Testis (tissue), 3 donors: ENCODE measurements around the gene KLF6. TPM values are rescaled to one million over a fixed set of nuclear protein-coding genes. Genes with fewer than 3 reads are reported as not detected.

Experiments
- DNase-seq: peaks from one replicate; pipeline ENCODE4 v3.0.0-alpha.2; 2019
- H3K27ac ChIP-seq, 2 donors: fragments of 200-600 bp; sonication (generic); one replicate each; pipeline ENCODE4 v1.5.1; 2019
- H3K27me3 ChIP-seq: fragments of 200-600 bp; sonication (generic); one replicate; pipeline ENCODE4 v1.5.1; 2019
- H3K36me3 ChIP-seq: fragments of 200-600 bp; sonication (generic); one replicate; pipeline ENCODE4 v1.5.1; 2017; ENCODE audit warnings: low read depth; ENCODE audit errors: missing control alignments
- H3K4me1 ChIP-seq: fragments of 200-600 bp; sonication (generic); one replicate; pipeline ENCODE4 v1.5.1; 2019
- H3K4me3 ChIP-seq, 2 donors: fragments of 200-600 bp; sonication (generic); one replicate each; pipeline ENCODE4 v1.5.1; 2017 to 2019
- H3K9me3 ChIP-seq: fragments of 200-600 bp; sonication (generic); one replicate; pipeline ENCODE4 v1.5.1; 2017
- POLR2A ChIP-seq: fragments of 450-650 bp; IDR thresholded peaks from one replicate; pipeline ENCODE4 v1.6.1; 2017; ENCODE audit warnings: antibody characterized with exemption, mild to moderate bottlenecking, moderate library complexity
- WGBS, 2 donors: methylation state at CpG; one replicate each; pipeline ENCODE4 v1.1.5; 2018; 5-methylcytosine and 5-hydroxymethylcytosine counted together
- intact Hi-C: fragments of 100-400 bp; cut with DNase I; formaldehyde crosslinking; loops from one replicate; pipeline ENCODE4 v1.15.1; 2023; ENCODE audit warnings: low total_unique reads
- polyA plus RNA-seq: library from polyadenylated mRNA; stranded (reverse); fragments of 350-450 nt; fragmentation: Illumina TruSeq; extraction: RNeasy Lipid Tissue Mini Kit (QIAGEN cat#74804); gene quantifications from one replicate; pipeline ENCODE4 v1.2.3, GENCODE V29; 2014; ENCODE audit warnings: low read depth, low replicate concordance; ENCODE audit not compliant: insufficient read depth
- total RNA-seq, 2 donors: library from RNA; depleted of rRNA; stranded (reverse); fragments of >200 nt; gene quantifications; one replicate each; pipeline ENCODE4 v1.2.3, GENCODE V29; 2016
- TF ChIP-seq, protein P1 (sequence below), 3 experiments: fragments of 450-650 bp in 2 of 3; fragments of 200-600 bp in 1 of 3; sonication (generic) in 1 of 3; IDR thresholded peaks; one replicate each; pipeline ENCODE4 v1.5.1; 2016 to 2019; ENCODE audit warnings: antibody characterized with exemption in 3 of 3, mild to moderate bottlenecking in 2 of 3, moderate library complexity in 1 of 3

The KLF6 gene
- total and polyA plus RNA-seq, 3 donors from 2014 or later = 30.8 to 41.5 (median 35.7) TPM

GRCh38 chr10:3760083-3760482 lies 24.9 kb downstream of the KLF6 start:
- 80 to 92% methylated on average over 14 of the region's 14 CpGs for WGBS, 2 donors
- intact Hi-C loops = no loop called here
- no peaks in the 10 kb centered on the region for H3K27me3 ChIP-seq
- no peak for TF ChIP-seq POLR2A
- TF ChIP-seq, protein P1, sequence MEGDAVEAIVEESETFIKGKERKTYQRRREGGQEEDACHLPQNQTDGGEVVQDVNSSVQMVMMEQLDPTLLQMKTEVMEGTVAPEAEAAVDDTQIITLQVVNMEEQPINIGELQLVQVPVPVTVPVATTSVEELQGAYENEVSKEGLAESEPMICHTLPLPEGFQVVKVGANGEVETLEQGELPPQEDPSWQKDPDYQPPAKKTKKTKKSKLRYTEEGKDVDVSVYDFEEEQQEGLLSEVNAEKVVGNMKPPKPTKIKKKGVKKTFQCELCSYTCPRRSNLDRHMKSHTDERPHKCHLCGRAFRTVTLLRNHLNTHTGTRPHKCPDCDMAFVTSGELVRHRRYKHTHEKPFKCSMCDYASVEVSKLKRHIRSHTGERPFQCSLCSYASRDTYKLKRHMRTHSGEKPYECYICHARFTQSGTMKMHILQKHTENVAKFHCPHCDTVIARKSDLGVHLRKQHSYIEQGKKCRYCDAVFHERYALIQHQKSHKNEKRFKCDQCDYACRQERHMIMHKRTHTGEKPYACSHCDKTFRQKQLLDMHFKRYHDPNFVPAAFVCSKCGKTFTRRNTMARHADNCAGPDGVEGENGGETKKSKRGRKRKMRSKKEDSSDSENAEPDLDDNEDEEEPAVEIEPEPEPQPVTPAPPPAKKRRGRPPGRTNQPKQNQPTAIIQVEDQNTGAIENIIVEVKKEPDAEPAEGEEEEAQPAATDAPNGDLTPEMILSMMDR (IDR thresholded peaks at IDR 0.05) = no peak
- H3K4me3 ChIP-seq = no peak overlapping the region
- H3K27ac ChIP-seq = no peak overlapping the region
- no peak for DNase-seq
- H3K36me3 ChIP-seq = no peaks in the 10 kb centered on the region
- H3K4me1 ChIP-seq = peaks cover 26% of the 10 kb centered on the region
- H3K9me3 ChIP-seq = no peaks in the 10 kb centered on the region

DNA sequence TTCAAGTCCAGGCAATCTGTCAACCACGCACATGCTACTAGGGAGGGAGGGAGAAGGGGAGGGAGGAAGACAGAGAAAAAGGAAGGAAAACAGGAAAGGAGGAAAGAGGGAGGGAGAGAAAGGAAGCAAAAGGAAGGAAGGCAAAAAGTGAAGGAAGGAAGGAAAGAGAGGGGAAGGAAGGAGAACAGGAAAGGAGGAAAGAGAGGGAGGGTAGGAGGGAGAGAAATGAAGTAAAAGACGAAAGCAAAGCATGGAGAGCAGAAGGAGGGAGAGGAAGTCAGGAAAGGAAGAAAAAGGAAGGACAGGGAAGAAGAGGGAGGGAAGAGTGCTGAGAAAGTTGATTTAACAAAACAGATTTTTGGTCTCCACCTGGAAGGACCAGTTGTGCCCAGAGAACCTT lies 25.6 kb downstream of the KLF6 start:
- WGBS, 2 donors = 86 to 88% methylated on average over 2 of the region's 2 CpGs

GRCh38 chr10:3758491-3758970 lies 26.5 kb downstream of the KLF6 start:
- WGBS, 2 donors = 96 to 97% methylated on average over 4 to 6 of the region's 6 CpGs
- no peaks in the 10 kb centered on the region for H3K36me3 ChIP-seq

More for the DNA sequence above, 25.6 kb downstream of the KLF6 start:
- no peak for DNase-seq
- TF ChIP-seq POLR2A = no peak
- TF ChIP-seq, protein P1 (IDR thresholded peaks at IDR 0.05) = no peak
- Histone ChIP-seq H3K27me3 (no peaks in the 10 kb centered on the region), H3K36me3 (no peaks in the 10 kb centered on the region), H3K4me3 (no peak overlapping the region), H3K4me1 (peaks cover 32% of the 10 kb centered on the region), H3K9me3 (no peaks in the 10 kb centered on the region), H3K27ac (no peak overlapping the region)
- intact Hi-C loops = no loop called here

DNA sequence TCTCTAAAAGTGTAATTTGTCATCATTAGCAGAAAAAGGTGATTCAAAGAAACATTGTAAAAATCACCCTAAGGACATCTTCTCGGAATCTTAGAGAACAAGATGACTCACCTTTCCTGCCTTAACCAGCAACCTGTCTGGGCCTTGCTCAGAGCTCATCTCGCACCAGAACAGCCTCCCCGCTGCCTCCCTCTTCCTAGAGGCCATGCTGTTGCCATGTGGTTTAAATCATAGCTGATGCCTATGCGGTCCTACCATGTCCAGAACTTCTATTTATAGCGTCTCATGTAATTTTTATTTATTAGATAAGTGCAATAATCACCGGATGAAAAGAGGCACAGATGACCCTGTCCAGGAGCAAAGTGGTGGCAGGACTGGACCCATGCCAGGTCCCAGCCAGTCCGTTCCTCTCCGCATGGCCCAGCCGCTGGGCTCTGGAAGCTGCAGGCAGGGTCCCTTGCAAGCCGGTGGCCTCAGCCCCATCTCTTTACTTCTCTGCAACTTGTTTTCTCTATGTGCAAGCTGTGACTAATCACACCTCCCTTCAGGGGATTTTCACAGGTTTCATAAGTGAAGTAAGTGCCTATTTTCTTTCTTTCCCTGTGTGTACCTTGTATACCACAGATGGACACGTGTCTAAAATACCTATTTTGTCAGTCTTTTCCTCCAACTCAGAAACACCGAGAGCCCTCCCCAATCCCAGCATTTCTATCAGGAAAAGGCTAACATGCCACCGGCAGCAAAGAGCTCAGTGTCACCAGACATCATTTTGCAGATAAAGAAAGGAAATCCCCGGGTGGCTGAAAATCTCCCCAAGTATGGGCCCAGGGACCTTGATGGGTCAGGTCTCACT lies 27.1 kb downstream of the KLF6 start:
- Histone ChIP-seq H3K4me3 (no peak overlapping the region), H3K4me1 (peaks cover 32% of the 10 kb centered on the region), H3K36me3 (no peaks in the 10 kb centered on the region), H3K27ac (no peak overlapping the region), H3K27me3 (no peaks in the 10 kb centered on the region), H3K9me3 (no peaks in the 10 kb centered on the region)
- DNase-seq = no peak
- WGBS, 2 donors = 62 to 74% methylated on average over 14 of the region's 14 CpGs
- TF ChIP-seq POLR2A = no peak
- TF ChIP-seq, protein P1 (IDR thresholded peaks at IDR 0.05) = no peak
- intact Hi-C loops = no loop called here

More at GRCh38 chr10:3758491-3758970, 26.5 kb downstream of the KLF6 start:
- Histone ChIP-seq H3K27ac (no peak overlapping the region), H3K9me3 (no peaks in the 10 kb centered on the region), H3K4me1 (peaks cover 32% of the 10 kb centered on the region), H3K27me3 (no peaks in the 10 kb centered on the region), H3K4me3 (no peak overlapping the region)
- no peak for TF ChIP-seq POLR2A
- TF ChIP-seq, protein P1 (IDR thresholded peaks at IDR 0.05) = no peak
- no peak for DNase-seq
- intact Hi-C loops = no loop called here
